Tibial nerve (tissue), 3 donors: ENCODE results near the gene PLA2G1B.

ENCODE experiments used
- CTCF ChIP-seq, 5 experiments: fragments of 200-600 bp in 3 of 5; fragments of 450-650 bp in 2 of 5; sonication (generic) in 3 of 5; IDR thresholded peaks; one replicate each; pipeline ENCODE4 v1.5.1; 2016 to 2019; ENCODE audit warnings: antibody characterized with exemption in 5 of 5, mild to moderate bottlenecking in 3 of 5, moderate library complexity in 2 of 5
- POLR2A ChIP-seq, 2 donors: fragments of 450-650 bp; IDR thresholded peaks; one replicate each; pipeline ENCODE4 v1.6.1; 2017; ENCODE audit warnings: antibody characterized with exemption in 2 of 2, mild to moderate bottlenecking in 2 of 2, moderate library complexity in 2 of 2

DNA sequence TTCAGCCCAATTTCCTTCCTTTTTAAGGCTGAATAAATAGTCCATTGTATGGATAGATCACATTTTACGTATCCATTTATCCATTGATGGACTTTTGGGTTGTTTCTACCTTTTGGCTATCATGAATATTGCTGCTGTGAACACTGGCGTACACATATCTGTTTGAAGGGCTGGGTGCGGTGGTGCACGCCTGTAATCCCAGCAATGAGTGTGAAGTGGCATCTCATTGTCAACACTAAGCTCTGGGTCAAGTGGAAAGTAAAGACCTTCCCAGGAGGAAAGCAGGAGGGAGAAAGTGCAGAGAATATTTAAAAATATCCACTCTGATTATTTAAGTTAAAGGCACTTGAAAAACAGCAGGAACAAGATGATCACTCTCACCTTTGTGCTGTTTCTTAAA, 11.7 kb upstream of the PLA2G1B start:
- no peak for TF ChIP-seq CTCF (IDR thresholded peaks at IDR 0.05)
- TF ChIP-seq POLR2A (IDR thresholded peaks at IDR 0.05), result no peak
